GM21528 (cell line): ENCODE measurements around the gene WBP2NL.

Experiments
- ATAC-seq: cut with Tn5 transposase; IDR thresholded peaks from one replicate; pipeline ENCODE4 v1.9.1; 2021; ENCODE audit warnings: mild to moderate bottlenecking, moderate library complexity; ENCODE audit not compliant: unreplicated experiment, low FRiP score

Gene WBP2NL

DNA sequence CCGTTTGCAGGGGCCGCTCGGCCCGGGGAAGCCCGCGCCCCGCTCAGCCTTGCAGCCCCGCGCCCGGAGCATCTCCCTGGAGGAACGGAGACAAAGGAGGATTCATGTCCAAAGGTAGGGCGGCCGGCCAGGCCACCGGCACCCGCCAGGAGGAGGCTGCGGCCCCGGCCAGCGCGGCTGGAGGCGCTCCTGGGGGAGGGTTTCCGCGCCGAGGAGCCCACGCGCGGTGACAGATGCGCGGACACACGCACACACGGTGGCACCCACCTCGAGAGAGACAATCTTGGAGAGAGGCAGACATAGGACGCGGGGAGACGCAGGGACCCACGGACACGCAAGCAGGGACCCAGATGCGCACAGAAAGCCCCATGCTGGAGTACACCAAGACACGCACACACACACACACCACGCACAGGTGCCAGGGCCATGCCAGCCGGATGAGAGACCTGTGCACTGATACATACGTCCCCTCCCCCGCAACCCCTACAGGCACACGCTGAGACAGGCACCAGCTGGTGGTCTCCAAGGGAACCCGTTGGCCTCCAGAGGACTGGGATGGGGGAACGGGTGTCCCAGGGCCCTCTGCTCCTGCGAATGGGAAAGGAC is 21.5 kb upstream of the WBP2NL start:
- no peak for ATAC-seq

DNA sequence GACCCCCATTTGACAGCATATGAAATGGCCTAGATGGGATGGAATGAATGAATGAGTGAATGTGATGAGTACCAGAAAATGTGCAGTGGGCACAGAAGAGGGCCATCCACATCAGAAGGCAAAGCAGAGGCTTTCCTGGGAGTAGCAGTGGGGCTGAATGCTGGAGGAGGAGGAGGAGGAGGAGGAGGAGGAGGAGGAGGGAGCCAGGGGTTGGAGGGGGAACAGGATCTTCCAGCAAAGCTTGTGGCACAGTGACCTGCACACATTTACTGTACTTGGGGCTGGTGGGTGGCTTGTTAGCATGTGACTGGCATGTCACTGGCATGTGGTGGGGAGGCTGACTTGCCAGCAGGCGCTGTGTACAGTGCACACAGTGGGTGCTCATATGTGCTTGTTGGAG is 19.9 kb upstream of the WBP2NL start:
- no peak for ATAC-seq

- ATAC-seq: no peak
Measured at GRCh38 chr22:41979423-41980250, 19.0 kb upstream of the WBP2NL start.

- no peak for ATAC-seq
Measured at GRCh38 chr22:41982865-41983264, 15.7 kb upstream of the WBP2NL start.

GRCh38 chr22:41983513-41984405 is 14.8 kb upstream of the WBP2NL start:
- ATAC-seq: no peak

- no peak for ATAC-seq
Measured at GRCh38 chr22:41987276-41987675, 11.3 kb upstream of the WBP2NL start.

- no peak for ATAC-seq
Measured at GRCh38 chr22:41989246-41989645, 9.3 kb upstream of the WBP2NL start.

GRCh38 chr22:41991111-41991510 is 7.5 kb upstream of the WBP2NL start:
- ATAC-seq: no peak

- ATAC-seq: no peak
Measured at GRCh38 chr22:41992496-41992895, 6.1 kb upstream of the WBP2NL start.

DNA sequence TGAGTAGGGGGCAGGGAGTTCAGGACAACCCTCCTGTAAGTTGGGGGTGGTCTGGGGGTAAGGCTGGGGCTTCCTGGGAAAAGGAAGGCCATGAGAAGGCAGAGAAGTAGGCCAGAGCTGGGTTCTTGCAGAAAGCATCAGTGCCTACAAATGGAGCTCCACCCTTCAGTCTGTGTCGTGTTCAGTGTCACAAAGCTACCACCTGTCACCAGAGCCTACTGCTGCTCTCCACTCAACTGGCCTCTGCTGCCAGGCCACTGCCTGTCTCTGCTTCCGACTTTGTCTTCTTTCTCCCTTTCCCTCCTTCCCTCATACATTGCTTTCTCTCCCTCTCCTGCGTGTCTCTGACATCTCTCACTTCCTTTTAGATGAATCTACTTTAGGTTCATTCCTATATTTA is 3.4 kb upstream of the WBP2NL start:
- ATAC-seq: no peak

GRCh38 chr22:41996826-41997225 is 1.8 kb upstream of the WBP2NL start:
- no peak for ATAC-seq

DNA sequence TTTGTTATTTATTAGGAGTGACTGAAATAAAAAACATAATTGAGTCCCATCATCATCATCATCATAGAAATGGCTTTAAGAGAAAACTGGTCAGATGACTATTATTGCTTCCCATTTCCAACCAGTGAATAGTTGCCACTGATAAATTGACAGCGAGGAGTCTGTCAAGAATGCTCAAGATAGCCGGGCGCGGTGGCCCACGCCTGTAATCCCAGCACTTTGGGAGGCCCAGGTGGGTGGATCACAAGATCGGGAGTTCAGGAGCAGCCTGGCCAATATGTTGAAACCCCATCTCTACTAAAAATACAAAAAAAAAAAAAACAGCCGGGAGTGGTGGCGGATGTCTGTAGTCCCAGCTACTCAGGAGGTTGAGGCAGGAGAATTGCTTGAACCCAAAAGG is 1.9 kb downstream of the WBP2NL start:
- no peak for ATAC-seq

GRCh38 chr22:42001121-42001520 is 2.5 kb downstream of the WBP2NL start:
- ATAC-seq: no peak

- ATAC-seq: no peak
Measured at GRCh38 chr22:42001706-42002105, 3.1 kb downstream of the WBP2NL start.

GRCh38 chr22:42007922-42008321 is 9.3 kb downstream of the WBP2NL start:
- ATAC-seq: no peak

- no peak for ATAC-seq
Measured at GRCh38 chr22:42010778-42011177, 12.2 kb downstream of the WBP2NL start.

- no peak for ATAC-seq
Measured at GRCh38 chr22:42013385-42013784, 14.8 kb downstream of the WBP2NL start.

DNA sequence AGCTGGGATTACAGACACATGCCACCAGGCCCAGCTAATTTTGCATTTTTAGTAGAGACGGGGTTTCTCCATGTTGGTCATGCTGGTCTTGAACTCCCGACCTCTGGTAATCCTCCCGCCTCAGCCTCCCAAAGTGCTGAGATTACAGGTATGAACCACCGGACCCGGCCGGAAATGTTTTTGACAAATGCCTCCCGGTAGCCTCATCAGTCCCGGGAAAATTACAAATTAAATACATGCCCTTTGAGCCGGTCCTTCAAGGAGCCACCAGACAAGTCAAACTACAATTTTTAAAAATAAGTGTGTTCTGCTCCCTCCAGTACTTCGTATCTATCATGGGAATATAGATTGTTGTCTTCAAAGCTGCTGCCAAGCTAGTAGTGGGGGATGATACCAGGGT is 17.5 kb downstream of the WBP2NL start:
- no peak for ATAC-seq

- no peak for ATAC-seq
Measured at GRCh38 chr22:42018224-42018623, 19.6 kb downstream of the WBP2NL start.

DNA sequence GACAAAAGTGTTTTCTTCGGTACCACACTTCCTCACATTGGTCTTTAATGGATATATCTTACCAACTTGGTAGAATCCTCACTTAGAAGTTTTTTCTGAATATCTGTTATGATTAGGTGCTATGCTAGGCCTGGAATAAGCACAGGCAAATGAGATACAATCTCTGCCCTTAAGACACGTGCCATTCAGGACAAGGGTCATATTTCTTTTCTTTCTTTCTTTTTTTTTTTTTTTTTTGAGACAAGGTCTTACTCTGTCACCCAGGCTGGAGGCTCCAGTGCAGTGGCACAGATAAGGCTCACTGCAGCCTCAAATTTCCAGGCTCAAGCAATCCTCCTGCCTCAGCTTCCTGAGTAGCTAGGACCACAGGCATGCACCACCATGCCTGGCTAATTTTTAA is 23.0 kb downstream of the WBP2NL start:
- ATAC-seq: no peak

- ATAC-seq: no peak
Measured at GRCh38 chr22:42022162-42022847, 23.7 kb downstream of the WBP2NL start.
